Nephron (organoid): ENCODE data around the gene OR6V1.
A peak's percentile ranks its signal among the peaks of the same experiment; 100 is the strongest.

ENCODE experiments used
- H3K27ac Mint-ChIP-seq, 3 experiments: 2 replicates each; pipeline ENCODE4 v1.8.0; 2020; ENCODE audit warnings: mixed read lengths in 3 of 3, mild to moderate bottlenecking in 2 of 3, moderate library complexity in 1 of 3
- H3K27me3 Mint-ChIP-seq: 2 replicates; pipeline ENCODE4 v1.8.0; 2021; ENCODE audit warnings: low read depth, mild to moderate bottlenecking, moderate library complexity, mixed read lengths
- H3K36me3 Mint-ChIP-seq: 2 replicates; pipeline ENCODE4 v1.8.0; 2020; ENCODE audit warnings: low read depth, mixed read lengths
- H3K4me1 Mint-ChIP-seq: 2 replicates; pipeline ENCODE4 v1.8.0; 2020; ENCODE audit warnings: mixed read lengths
- H3K4me3 Mint-ChIP-seq, 3 experiments: 2 replicates each; pipeline ENCODE4 v1.8.0; 2020; ENCODE audit warnings: mild to moderate bottlenecking in 3 of 3, mixed read lengths in 3 of 3, moderate library complexity in 2 of 3
- H3K9me3 Mint-ChIP-seq: 2 replicates; pipeline ENCODE4 v1.8.0; 2020; ENCODE audit warnings: mixed read lengths
- TF ChIP-seq, protein P1 (sequence below), 3 experiments: fragments of 200-600 bp; sonication (generic); IDR thresholded peaks; one replicate each; pipeline ENCODE4 v1.5.0; 2021; ENCODE audit warnings: antibody characterized with exemption in 3 of 3; ENCODE audit not compliant: unreplicated experiment in 3 of 3

Gene OR6V1

DNA sequence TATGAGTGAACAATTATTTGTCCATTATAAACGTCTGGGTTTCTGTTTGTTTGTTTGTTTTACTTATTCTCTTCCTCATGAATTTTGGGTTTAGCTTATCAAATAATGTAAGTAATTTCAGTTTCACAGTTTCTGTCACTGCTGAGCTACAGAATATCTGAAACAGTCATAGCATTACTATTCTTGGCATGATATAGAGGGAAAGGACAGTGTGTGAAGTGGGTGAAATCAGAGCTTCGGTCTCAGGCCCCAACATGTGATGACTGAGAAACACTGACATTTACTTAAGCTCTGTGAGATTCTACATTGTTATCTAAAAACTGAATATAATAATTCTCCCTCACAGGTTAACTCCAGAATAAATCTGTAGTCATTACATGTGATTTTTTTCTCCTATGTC is 8.8 kb upstream of the OR6V1 start:
- H3K27me3 Mint-ChIP-seq = no peaks in the 10 kb centered on the region
- H3K27ac Mint-ChIP-seq = no peak overlapping the region
- TF ChIP-seq, protein P1, sequence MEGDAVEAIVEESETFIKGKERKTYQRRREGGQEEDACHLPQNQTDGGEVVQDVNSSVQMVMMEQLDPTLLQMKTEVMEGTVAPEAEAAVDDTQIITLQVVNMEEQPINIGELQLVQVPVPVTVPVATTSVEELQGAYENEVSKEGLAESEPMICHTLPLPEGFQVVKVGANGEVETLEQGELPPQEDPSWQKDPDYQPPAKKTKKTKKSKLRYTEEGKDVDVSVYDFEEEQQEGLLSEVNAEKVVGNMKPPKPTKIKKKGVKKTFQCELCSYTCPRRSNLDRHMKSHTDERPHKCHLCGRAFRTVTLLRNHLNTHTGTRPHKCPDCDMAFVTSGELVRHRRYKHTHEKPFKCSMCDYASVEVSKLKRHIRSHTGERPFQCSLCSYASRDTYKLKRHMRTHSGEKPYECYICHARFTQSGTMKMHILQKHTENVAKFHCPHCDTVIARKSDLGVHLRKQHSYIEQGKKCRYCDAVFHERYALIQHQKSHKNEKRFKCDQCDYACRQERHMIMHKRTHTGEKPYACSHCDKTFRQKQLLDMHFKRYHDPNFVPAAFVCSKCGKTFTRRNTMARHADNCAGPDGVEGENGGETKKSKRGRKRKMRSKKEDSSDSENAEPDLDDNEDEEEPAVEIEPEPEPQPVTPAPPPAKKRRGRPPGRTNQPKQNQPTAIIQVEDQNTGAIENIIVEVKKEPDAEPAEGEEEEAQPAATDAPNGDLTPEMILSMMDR (IDR thresholded peaks at IDR 0.05; ENCODE audit: unreplicated experiment in 3 of 3) = no peak
- H3K36me3 Mint-ChIP-seq = no peaks in the 10 kb centered on the region
- peaks cover 25% of the 10 kb centered on the region for H3K4me1 Mint-ChIP-seq
- H3K9me3 Mint-ChIP-seq = no peaks in the 10 kb centered on the region
- no peak overlapping the region for H3K4me3 Mint-ChIP-seq

DNA sequence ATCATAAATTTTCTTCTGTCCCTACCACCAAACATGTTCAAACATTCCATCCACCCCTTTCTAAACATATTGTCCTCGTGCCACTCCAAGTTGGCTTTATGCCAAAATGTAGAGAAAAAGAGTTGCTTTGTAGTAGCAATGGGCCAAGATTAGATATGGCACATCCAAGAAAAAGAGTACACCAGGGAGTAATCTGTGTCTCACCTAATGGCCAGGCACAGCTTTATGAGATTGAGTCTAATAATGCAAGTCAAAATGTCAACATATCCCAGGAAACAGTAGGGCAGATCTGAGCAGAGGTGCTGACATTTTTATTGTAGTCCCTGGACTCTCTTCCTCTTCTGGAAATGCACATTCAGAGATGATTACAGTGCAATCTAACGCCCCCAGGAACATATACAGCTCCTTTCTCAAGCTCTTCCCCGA is 5.7 kb upstream of the OR6V1 start:
- TF ChIP-seq, protein P1 (IDR thresholded peaks at IDR 0.05; ENCODE audit: unreplicated experiment in 3 of 3) = no peak
- Mint-ChIP-seq H3K36me3 (no peaks in the 10 kb centered on the region), H3K4me1 (peaks cover 43% of the 10 kb centered on the region), H3K4me3 (no peak overlapping the region), H3K27me3 (peaks cover 4% of the 10 kb centered on the region), H3K27ac (no peak overlapping the region), H3K9me3 (no peaks in the 10 kb centered on the region)

DNA sequence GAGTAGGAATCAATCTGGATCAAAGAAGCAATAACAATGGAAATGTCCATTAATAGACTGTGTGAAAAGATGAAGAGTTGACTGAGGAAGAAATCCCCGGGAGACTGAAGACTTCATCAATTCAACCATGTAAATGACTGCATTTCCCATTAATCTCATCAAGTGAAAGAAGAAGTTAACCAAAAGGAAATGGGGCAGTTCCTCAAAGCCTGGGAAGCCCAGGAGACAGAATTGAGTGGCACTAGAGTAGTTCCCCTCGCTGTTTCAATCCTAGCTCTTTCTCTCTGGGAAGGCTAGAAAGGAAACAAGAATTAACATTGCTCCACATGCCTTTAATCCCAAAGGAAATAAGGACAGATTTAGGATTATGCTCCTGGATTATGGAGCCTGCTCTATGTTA is 4.8 kb upstream of the OR6V1 start:
- H3K4me1 Mint-ChIP-seq = peaks cover 48% of the 10 kb centered on the region
- H3K36me3 Mint-ChIP-seq = no peaks in the 10 kb centered on the region
- no peak overlapping the region for H3K4me3 Mint-ChIP-seq
- TF ChIP-seq, protein P1 (IDR thresholded peaks at IDR 0.05; ENCODE audit: unreplicated experiment in 3 of 3) = no peak
- no peak overlapping the region for H3K27ac Mint-ChIP-seq
- peaks cover 4% of the 10 kb centered on the region for H3K27me3 Mint-ChIP-seq
- H3K9me3 Mint-ChIP-seq = no peaks in the 10 kb centered on the region

DNA sequence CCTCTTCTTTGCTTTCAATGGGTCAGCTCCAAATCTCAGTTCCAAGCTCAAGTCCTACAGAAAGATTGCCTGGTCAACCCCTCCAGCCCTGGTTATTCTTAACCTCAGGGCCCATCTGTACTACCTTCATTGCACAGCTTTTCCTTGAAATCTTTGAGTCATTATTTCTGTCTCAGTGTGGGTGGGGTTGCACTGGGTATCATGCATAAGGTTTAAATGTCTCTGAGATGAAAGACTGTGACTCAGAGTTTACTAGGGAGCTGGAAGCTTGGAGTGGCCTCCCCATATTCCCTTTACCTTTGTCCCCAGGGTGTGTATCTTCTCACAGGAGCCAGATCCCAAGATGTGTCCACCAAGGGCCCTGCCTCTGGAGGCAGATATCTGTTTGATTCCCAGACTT is 3.3 kb upstream of the OR6V1 start:
- Mint-ChIP-seq H3K9me3 (no peaks in the 10 kb centered on the region), H3K4me1 (peaks cover 37% of the 10 kb centered on the region), H3K4me3 (no peak overlapping the region), H3K36me3 (no peaks in the 10 kb centered on the region), H3K27me3 (peaks cover 5% of the 10 kb centered on the region), H3K27ac (no peak overlapping the region)
- TF ChIP-seq, protein P1 (IDR thresholded peaks at IDR 0.05; ENCODE audit: unreplicated experiment in 3 of 3) = no peak

DNA sequence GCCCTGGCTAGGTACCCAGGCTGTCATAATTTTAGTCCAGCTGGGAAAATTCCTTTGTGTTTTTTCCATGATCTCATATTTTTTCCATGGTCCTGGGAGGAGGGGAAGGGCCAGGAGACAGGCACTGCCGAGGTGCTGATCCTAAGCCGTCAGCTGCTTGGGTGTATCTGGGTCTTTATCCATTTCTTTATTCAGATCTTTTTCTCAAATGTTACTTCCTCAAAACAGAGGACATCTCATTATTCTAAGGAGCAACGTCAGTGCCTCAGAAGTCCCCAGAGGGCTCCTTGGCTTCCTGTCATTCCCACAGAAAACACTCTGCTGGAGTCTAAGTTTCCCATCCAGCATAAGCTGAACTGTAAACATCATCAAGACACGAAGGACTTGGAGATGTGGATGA is 2.8 kb upstream of the OR6V1 start:
- TF ChIP-seq, protein P1 (IDR thresholded peaks at IDR 0.05; ENCODE audit: unreplicated experiment in 3 of 3) = no peak
- H3K27me3 Mint-ChIP-seq = peaks cover 7% of the 10 kb centered on the region
- H3K9me3 Mint-ChIP-seq = no peaks in the 10 kb centered on the region
- no peak overlapping the region for H3K27ac Mint-ChIP-seq
- H3K4me1 Mint-ChIP-seq = peaks cover 37% of the 10 kb centered on the region
- H3K36me3 Mint-ChIP-seq = no peaks in the 10 kb centered on the region
- H3K4me3 Mint-ChIP-seq = no peak overlapping the region

DNA sequence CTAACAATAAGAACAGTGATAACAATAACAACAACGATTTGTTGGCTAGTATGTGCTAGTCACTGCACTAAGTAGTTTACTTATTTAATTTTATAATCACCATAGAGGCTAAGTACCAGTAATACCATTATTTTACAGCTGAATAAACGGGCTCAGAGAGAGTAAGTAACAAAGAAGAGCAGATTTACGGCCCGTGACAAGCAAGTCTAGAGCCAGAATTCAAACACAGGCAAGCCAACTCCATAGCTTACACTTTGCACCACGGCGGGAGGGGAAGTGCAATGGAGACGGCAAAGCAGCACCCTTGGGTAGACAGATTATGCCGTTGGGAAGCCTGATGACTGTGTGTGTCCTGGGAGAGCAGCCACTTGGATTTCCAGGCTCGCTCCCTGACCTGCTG is 1.2 kb upstream of the OR6V1 start:
- no peaks in the 10 kb centered on the region for H3K36me3 Mint-ChIP-seq
- peaks cover 7% of the 10 kb centered on the region for H3K27me3 Mint-ChIP-seq
- H3K4me3 Mint-ChIP-seq = no peak overlapping the region
- peaks cover 29% of the 10 kb centered on the region for H3K4me1 Mint-ChIP-seq
- TF ChIP-seq, protein P1 (IDR thresholded peaks at IDR 0.05; ENCODE audit: unreplicated experiment in 3 of 3) = no peak
- H3K9me3 Mint-ChIP-seq = no peaks in the 10 kb centered on the region
- peak overlapping the region in 2 of 3 experiments; percentile 3 to 18 for H3K27ac Mint-ChIP-seq
